Measurements from ENCODE around the gene ATG10.

Gene ATG10

GRCh38 chr5:82246960-82247574, 275.2 kb downstream of the ATG10 start:
- CTCF ChIA-PET: interaction anchor here (0.7 to 1.6 kb wide), 4 partner anchors 10 to 21 kb away, joined by 3 to 5 read pairs (median 3); no protein-coding TSS in a partner anchor
- POLR2A ChIA-PET: no interaction called here
- no peak for DNase-seq (ENCODE audit: extremely low spot score)
- no peak for TF ChIP-seq CTCF (IDR thresholded peaks at IDR 0.05; ENCODE audit: control extremely low read depth, extremely low read depth, low read depth, missing control alignments)

- ChIA-PET CTCF (no interaction called here), POLR2A (no interaction called here)
- TF ChIP-seq CTCF (IDR thresholded peaks at IDR 0.05; ENCODE audit: control extremely low read depth, extremely low read depth, low read depth, missing control alignments): no peak
- no peak for DNase-seq (ENCODE audit: extremely low spot score)
Observed at GRCh38 chr5:82252744-82253143, 280.9 kb downstream of the ATG10 start.

- ChIA-PET CTCF (interaction anchor here (1.1 to 2.0 kb wide), 8 partner anchors 9 to 830 kb away, joined by 3 to 10 read pairs (median 4); no protein-coding TSS in a partner anchor), POLR2A (no interaction called here)
- no peak for TF ChIP-seq CTCF (IDR thresholded peaks at IDR 0.05; ENCODE audit: control extremely low read depth, extremely low read depth, low read depth, missing control alignments)
- DNase-seq (ENCODE audit: extremely low spot score): no peak
Observed at GRCh38 chr5:82255844-82256243, 284.0 kb downstream of the ATG10 start.

GRCh38 chr5:82257247-82257646, 285.4 kb downstream of the ATG10 start:
- DNase-seq (ENCODE audit: extremely low spot score): no peak
- ChIA-PET CTCF (interaction anchor here (1.0 to 2.0 kb wide), 5 partner anchors 10 to 750 kb away, joined by 3 to 4 read pairs (median 3); no protein-coding TSS in a partner anchor), POLR2A (no interaction called here)
- no peak for TF ChIP-seq CTCF (IDR thresholded peaks at IDR 0.05; ENCODE audit: control extremely low read depth, extremely low read depth, low read depth, missing control alignments)

- no peak for TF ChIP-seq CTCF (IDR thresholded peaks at IDR 0.05; ENCODE audit: control extremely low read depth, extremely low read depth, low read depth, missing control alignments)
- no peak for DNase-seq (ENCODE audit: extremely low spot score)
- CTCF ChIA-PET: interaction anchor here (1.0 to 2.0 kb wide), 5 partner anchors 10 to 751 kb away, joined by 3 to 4 read pairs (median 3); no protein-coding TSS in a partner anchor
- POLR2A ChIA-PET: no interaction called here
Observed at GRCh38 chr5:82257729-82258128, 285.9 kb downstream of the ATG10 start.

GRCh38 chr5:82259172-82259800, 287.5 kb downstream of the ATG10 start:
- DNase-seq (ENCODE audit: extremely low spot score): peak; percentile 24
- POLR2A ChIA-PET: no interaction called here
- CTCF ChIA-PET: interaction anchor here (0.8 to 2.3 kb wide), 12 partner anchors 9 to 450 kb away, joined by 3 to 16 read pairs (median 3); no protein-coding TSS in a partner anchor
- peak; percentile 48 for TF ChIP-seq CTCF (IDR thresholded peaks at IDR 0.05; ENCODE audit: control extremely low read depth, extremely low read depth, low read depth, missing control alignments)
